C4-2B (cell line): ENCODE data around the gene IFNA6.

Source experiments
- ZFX ChIP-seq: fragments of 450-650 bp; IDR thresholded peaks from 2 replicates; pipeline ENCODE4 v1.6.1; 2017
- TF ChIP-seq, protein P1 (sequence below): fragments of 450-650 bp; conservative IDR thresholded peaks from 2 replicates; pipeline ENCODE4 v1.5.1; 2017; ENCODE audit warnings: mild to moderate bottlenecking

- TF ChIP-seq, protein P1, sequence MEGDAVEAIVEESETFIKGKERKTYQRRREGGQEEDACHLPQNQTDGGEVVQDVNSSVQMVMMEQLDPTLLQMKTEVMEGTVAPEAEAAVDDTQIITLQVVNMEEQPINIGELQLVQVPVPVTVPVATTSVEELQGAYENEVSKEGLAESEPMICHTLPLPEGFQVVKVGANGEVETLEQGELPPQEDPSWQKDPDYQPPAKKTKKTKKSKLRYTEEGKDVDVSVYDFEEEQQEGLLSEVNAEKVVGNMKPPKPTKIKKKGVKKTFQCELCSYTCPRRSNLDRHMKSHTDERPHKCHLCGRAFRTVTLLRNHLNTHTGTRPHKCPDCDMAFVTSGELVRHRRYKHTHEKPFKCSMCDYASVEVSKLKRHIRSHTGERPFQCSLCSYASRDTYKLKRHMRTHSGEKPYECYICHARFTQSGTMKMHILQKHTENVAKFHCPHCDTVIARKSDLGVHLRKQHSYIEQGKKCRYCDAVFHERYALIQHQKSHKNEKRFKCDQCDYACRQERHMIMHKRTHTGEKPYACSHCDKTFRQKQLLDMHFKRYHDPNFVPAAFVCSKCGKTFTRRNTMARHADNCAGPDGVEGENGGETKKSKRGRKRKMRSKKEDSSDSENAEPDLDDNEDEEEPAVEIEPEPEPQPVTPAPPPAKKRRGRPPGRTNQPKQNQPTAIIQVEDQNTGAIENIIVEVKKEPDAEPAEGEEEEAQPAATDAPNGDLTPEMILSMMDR: no peak
- TF ChIP-seq ZFX: no peak
Observed at GRCh38 chr9:21322911-21323461, 27.7 kb downstream of the IFNA6 start.
